OCI-LY1 (cell line): ENCODE data around the gene OPN1MW.
"Not testable (repeated sequence)": the region's sequence is repeated elsewhere in the genome, so short reads cannot be mapped to it uniquely, and the experiment has no call there.

ENCODE experiments used
- CTCF ChIP-seq: fragments of 200-600 bp; sonication (generic), shearing (Covaris generic); IDR thresholded peaks from 2 replicates; pipeline ENCODE4 v1.5.1; 2017; ENCODE audit warnings: mild to moderate bottlenecking, antibody characterized with exemption, low read length, moderate library complexity, mixed read lengths
- EZH2 ChIP-seq: fragments of 200-600 bp; sonication (generic), shearing (Covaris generic); IDR thresholded peaks from 2 replicates; pipeline ENCODE4 v1.8.0; 2017; ENCODE audit warnings: borderline replicate concordance, mixed run types, mild to moderate bottlenecking, antibody characterized with exemption, low read length, moderate library complexity, mixed read lengths

DNA sequence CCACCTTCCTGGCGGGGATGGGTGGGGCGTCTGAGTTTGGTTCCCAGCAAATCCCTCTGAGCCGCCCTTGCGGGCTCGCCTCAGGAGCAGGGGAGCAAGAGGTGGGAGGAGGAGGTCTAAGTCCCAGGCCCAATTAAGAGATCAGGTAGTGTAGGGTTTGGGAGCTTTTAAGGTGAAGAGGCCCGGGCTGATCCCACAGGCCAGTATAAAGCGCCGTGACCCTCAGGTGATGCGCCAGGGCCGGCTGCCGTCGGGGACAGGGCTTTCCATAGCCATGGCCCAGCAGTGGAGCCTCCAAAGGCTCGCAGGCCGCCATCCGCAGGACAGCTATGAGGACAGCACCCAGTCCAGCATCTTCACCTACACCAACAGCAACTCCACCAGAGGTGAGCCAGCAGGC is 38.4 kb upstream of the OPN1MW start, which contains the start of gene OPN1LW:
- TF ChIP-seq EZH2, CTCF: not testable (repeated sequence)
